ENCODE measurements around the gene PLXDC2.

PLXDC2 gene

GRCh38 chr10:19946245-19946644 is 130.0 kb downstream of the PLXDC2 start:
- no peak for DNase-seq

- DNase-seq = no peak
These were observed 130.6 kb downstream of the PLXDC2 start for GRCh38 chr10:19946791-19947190.

GRCh38 chr10:19947215-19947614 is 131.0 kb downstream of the PLXDC2 start:
- no peak for DNase-seq

- no peak for DNase-seq
These were observed 131.4 kb downstream of the PLXDC2 start for GRCh38 chr10:19947656-19948055.

- no peak for DNase-seq
These were observed 136.2 kb downstream of the PLXDC2 start for GRCh38 chr10:19952224-19953010.

GRCh38 chr10:19954601-19955000 is 138.4 kb downstream of the PLXDC2 start:
- DNase-seq = no peak

- no peak for DNase-seq
These were observed 140.3 kb downstream of the PLXDC2 start for GRCh38 chr10:19956516-19957032.

- no peak for DNase-seq
These were observed 142.6 kb downstream of the PLXDC2 start for GRCh38 chr10:19958787-19959186.

GRCh38 chr10:19961076-19962053 is 145.1 kb downstream of the PLXDC2 start:
- no peak for DNase-seq

GRCh38 chr10:19964625-19965024 is 148.4 kb downstream of the PLXDC2 start:
- no peak for DNase-seq

- DNase-seq = no peak
These were observed 150.5 kb downstream of the PLXDC2 start for GRCh38 chr10:19966751-19967150.

- DNase-seq = no peak
These were observed 151.7 kb downstream of the PLXDC2 start for GRCh38 chr10:19967981-19968380.

GRCh38 chr10:19968745-19969144 is 152.5 kb downstream of the PLXDC2 start:
- no peak for DNase-seq

- no peak for DNase-seq
These were observed 154.0 kb downstream of the PLXDC2 start for GRCh38 chr10:19970256-19970655.

GRCh38 chr10:19970717-19971116 is 154.5 kb downstream of the PLXDC2 start:
- no peak for DNase-seq

GRCh38 chr10:19971343-19972052 is 155.3 kb downstream of the PLXDC2 start:
- DNase-seq = no peak

GRCh38 chr10:19974138-19974537 is 157.9 kb downstream of the PLXDC2 start:
- DNase-seq = no peak

- DNase-seq = no peak
These were observed 158.3 kb downstream of the PLXDC2 start for GRCh38 chr10:19974554-19974953.

GRCh38 chr10:19977097-19977521 is 160.9 kb downstream of the PLXDC2 start:
- DNase-seq = no peak

- no peak for DNase-seq
These were observed 163.4 kb downstream of the PLXDC2 start for GRCh38 chr10:19979628-19980027.

GRCh38 chr10:19983880-19984565 is 167.8 kb downstream of the PLXDC2 start:
- no peak for DNase-seq

- DNase-seq = no peak
These were observed 169.5 kb downstream of the PLXDC2 start for GRCh38 chr10:19985745-19986144.

All from NCI-H1694 (cell line).